HG02759 (cell line): ENCODE measurements around the gene FLRT3.

Experiments used
- ATAC-seq: cut with Tn5 transposase; IDR thresholded peaks from one replicate; pipeline ENCODE4 v1.9.1; 2021; ENCODE audit warnings: mild to moderate bottlenecking, moderate library complexity; ENCODE audit not compliant: unreplicated experiment

The FLRT3 gene

DNA sequence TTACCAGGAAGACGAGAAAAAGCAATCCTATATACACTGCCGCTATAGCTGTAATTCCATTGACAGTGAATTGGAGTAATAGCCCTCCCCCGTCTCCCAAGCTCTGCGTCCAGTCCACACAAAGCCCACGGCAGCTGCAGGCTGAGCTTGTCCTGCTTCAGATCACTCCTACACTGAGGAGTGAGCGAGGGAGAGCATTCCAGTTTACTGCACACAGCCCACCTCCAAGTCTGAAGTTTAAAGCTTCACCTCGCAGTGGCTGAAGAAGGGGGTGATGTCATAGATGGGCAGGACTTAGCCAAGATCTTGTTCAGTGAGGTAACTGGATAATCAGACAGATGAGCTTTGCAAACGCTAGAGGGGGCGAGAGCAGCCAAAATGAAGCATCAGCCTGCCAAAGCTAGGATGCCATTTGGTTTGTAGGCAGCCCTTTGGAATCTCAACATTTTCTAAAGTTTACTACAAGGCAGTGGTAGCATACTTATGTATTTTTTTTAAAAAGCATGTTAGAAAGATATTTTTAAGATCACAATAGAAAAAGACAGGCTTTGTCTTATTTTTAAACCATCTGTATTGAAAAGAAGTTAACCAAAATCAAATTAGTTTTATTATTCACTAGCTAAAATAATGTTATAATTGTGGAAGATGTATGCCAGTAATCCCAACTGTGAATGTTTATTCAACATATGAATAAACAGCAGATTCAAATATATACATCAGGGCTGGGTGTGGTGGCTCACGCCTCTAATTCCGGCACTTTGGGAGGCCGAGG is at the start of gene FLRT3:
Gene FLRT3, minus strand, starts transcription at position 213 of the 772 bp plus-strand sequence. CDS start 10,106 bp downstream, outside the sequence.
- ATAC-seq = peak; percentile 96

GRCh38 chr20:14386726-14387125 is 49.3 kb upstream of the FLRT3 start:
- no peak for ATAC-seq

- no peak for ATAC-seq
Observed at GRCh38 chr20:14385176-14385740, 47.8 kb upstream of the FLRT3 start.

DNA sequence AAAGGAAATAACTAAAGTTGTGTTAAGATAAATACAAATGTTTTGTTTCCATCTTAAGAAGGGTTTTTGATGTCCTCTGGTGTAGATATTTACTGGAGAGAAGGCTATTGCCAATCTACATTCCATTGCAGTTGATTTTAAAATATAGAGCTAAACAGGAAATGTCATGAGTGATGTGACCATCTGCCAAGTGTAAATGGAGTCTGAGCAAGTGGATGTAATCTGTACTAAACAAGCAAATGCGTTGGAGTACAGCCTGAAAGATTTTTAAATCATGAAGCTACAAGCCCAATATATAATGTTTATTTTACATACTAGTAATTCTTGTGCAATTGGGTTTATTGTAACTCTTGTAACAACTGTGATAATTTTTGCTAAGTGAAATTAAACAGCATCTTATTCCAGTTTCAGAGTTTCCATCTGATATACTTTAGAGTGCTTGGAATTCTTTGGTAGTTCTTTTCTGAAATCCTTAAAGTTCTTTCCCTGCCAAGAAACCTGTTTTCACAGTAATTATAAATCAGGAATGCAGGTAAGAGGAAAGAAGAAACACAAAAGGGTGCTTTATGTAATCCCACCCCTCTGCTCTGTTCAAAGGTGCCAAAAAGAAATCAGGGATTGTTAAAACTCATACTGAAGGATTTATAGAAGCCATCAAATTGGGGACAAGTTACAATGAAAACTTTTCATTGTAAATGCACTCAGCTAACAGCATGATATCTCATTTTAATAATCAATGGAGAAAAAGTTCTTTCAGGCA is 47.2 kb upstream of the FLRT3 start:
- ATAC-seq = no peak

DNA sequence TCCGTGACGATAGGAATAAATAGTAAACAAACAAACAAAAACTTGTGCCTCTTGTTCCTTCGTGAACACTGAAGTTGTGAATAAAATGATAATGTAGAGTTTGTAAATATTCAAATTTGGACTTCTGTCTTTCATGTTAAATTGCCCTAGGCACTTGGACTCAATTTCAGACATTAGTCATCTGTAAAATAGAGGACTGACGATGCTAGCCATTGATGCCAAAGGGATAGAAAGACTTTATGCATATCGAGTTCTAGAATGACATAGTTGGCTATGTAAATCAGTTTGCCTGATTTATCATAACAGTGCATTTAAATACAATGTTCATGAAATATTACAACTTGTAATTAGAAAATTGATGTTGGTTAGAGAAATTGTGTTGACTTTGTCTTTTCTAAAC is 45.9 kb upstream of the FLRT3 start:
- no peak for ATAC-seq

DNA sequence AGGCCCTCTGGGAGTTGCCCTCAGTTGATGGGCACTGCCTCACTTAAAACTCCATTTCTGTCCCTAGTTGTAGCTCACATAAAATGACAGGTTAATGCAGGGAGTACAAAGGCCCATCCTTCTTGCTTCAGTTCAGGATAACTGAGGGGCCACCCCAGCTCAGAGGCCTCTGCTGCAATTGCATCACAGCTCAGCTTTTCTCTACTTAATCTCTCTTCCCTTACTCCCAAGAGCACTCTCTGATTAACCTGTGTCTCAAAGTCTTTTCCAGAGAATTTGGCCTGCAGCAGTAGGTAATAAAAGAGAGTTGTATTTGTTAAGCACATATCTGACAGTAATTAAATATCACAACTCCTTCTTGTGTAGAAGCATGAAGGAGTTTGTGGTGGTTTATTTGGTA is 40.9 kb upstream of the FLRT3 start:
- ATAC-seq = no peak

GRCh38 chr20:14375416-14375985 is 38.1 kb upstream of the FLRT3 start:
- ATAC-seq = no peak

DNA sequence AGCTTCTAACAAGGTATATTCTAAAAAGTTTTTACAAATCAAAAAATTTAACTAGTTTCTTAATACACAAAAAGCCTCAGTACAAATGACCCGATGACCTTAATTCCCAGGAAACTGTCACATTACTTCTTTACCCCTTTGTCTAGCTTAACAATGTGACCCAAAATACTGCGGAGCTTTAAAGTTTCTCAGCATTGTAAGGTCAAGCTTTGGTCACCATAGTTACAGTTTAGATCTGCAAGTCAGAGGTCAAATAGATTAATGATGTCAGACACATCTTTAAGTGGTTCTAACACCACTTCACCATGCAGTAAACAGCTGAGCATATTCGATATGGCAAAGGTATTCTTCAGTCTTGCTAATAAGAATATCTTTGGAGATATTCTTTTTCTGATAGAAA is 36.8 kb upstream of the FLRT3 start:
- no peak for ATAC-seq

GRCh38 chr20:14361509-14362345 is 24.3 kb upstream of the FLRT3 start:
- no peak for ATAC-seq

DNA sequence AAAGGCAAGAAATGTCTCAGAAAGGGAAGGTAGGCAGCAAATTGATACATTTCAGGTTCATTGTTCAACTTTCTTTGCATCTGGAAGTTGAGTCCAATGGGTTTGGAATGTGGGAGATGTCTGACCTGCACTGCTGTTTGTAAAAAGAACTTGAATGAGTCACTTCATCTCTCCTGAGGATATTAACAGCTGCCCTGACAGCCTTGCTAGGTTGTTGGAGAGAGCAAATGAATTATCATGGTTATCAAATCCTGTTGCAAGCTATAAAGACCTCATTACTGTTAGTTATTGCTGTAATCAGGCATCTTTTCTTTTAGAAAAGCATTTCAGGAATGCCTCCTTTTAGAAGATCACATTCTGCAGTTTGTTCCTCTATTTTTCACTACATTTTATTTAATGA is 23.0 kb upstream of the FLRT3 start:
- ATAC-seq = no peak

- ATAC-seq = no peak
Observed at GRCh38 chr20:14355791-14356190, 18.4 kb upstream of the FLRT3 start.

GRCh38 chr20:14344746-14345145 is 7.3 kb upstream of the FLRT3 start:
- ATAC-seq = no peak

DNA sequence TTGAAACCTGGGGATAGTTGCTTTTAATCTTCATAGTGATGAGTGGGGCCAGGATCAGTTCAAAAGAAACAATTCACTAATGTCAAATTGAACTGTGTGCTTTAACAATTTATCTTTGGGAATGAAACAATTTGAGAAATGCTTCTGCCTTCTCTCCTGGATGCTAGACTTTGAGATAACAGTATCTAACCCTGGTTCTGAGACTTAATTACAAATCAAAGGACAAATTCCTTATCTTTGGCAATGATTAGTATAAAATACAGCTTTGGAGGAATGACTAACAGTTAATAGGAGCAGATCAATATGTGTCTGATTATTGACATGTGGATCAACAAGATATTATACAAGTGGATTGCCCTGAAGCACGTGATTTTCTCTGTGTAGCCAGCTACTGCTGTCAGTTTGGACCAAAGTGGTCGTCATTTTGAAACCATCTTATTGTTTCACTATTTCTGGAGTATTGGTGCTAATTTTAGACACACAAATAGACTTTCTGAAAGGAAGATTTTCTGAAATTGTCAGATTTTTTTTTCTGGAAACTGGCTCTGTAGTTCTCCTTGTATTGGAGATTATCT is 6.2 kb upstream of the FLRT3 start:
- peak; percentile 71 for ATAC-seq

DNA sequence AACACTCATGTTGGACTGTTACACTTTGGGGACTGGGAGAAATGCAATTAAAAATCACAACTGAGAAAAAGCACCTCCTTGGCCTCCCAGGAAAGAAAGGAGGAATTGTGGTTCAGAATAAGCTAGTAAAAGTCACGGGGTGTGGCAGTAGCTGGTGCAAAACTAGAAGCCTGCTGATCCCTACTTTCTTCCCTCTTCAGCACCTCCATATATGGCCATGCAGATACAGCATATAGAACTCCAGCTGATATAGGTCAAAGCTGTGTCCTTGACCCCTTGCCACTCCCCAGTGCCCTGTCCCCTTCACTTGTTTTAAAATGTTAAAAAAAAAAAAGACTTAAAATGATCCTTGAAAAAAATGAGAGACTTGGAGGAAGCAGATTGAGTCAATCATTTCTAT is 5.5 kb upstream of the FLRT3 start:
- ATAC-seq = no peak

- ATAC-seq = no peak
Observed at GRCh38 chr20:14341801-14342200, 4.4 kb upstream of the FLRT3 start.

DNA sequence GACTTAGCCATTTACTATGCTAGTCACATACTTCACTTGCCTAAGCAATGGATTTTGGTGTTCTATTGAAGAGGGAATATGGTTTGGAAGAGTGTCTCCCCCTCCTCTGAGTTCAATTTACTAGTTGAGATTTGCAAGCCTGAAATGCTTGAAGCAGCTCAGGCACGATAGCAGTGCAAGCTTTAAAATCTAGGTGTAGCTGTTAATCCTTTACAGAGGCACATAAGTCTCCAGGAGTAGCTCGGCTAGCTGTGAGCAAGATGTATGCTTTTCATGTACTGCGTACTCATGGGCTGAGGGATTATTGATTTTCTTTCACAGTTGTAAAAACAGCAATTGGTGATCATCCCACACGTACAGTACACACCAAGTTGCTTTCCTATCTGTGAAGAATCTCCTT is 726 bp downstream of the FLRT3 start:
- no peak for ATAC-seq

DNA sequence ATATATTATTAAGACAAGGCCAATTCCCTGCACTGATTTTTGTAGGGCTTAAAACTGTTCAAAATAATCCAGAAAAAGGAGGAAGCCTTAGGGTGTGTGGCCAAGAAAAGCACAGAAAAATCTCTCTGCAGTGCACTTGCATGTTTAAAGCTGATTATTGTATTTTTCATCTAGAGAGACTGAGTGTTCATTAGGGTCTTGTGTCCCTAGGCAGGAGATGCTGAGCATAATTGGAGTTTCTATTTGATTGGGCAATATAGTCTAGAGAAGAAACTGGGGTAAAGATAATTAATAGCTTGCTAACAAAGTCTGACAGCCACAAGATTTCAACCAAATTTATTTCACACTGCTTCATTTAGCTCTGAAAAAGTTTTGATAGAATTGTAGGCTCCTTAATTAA is 2.4 kb downstream of the FLRT3 start:
- ATAC-seq = no peak

- ATAC-seq = no peak
Observed at GRCh38 chr20:14334306-14334930, 3.0 kb downstream of the FLRT3 start.

DNA sequence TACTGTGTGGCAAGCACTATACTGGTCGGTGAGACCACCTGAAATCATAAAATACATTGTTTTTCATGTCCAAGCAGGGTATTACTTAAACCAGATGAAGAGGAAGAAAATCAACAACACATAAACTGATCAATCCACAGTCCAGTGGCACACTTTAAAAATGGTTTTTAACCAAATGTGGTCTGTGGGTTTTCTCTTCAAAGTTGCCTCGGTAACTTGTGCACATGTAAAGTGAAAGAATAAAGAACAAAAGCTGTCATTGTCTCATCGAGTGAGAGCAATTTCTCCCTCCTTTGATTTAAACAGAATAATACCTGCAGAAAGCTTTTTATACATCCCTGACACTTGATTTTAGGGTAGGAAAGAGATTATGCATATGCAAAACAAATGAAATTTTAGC is 3.7 kb downstream of the FLRT3 start:
- no peak for ATAC-seq

DNA sequence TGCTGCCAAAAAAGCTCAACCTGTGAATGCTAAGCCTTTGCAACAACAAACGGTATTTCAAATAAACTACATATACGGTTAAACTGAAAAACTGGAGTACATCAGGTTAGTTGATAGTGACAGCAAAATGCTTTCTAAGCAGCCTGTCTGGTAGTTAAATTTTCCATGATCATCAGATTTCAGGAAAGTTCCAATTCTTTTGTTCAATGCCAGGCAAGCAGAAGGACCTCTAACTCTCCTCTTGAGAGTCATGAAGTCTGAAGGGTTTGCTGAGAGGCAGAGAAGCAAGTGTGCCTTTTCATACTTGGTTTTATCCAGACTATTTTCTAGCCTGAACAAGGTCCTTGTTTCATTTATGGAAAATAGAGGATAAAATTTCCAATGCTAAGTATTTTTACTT is 4.5 kb downstream of the FLRT3 start:
- no peak for ATAC-seq
